HepG2 (cell line): ENCODE measurements around the gene NUP88. TPM values are rescaled to one million over a fixed set of nuclear protein-coding genes. Genes with fewer than 3 reads are reported as not detected.

Source experiments
- ARID4A ChIP-seq: sonication (generic); formaldehyde crosslinking; IDR thresholded peaks from 2 replicates; pipeline ENCODE4 v1.5.0; 2020; ENCODE audit warnings: mild to moderate bottlenecking, missing genetic modification reagents, borderline replicate concordance
- ATRX ChIP-seq: sonication (generic); formaldehyde crosslinking; IDR thresholded peaks from 2 replicates; pipeline ENCODE4 v1.4.0; 2020; ENCODE audit warnings: missing genetic modification reagents, borderline replicate concordance
- E2F1 ChIP-seq: sonication (generic); formaldehyde crosslinking; IDR thresholded peaks from 2 replicates; pipeline ENCODE4 v1.5.0; 2020; ENCODE audit warnings: missing genetic modification reagents
- HNF1B ChIP-seq: sonication (generic); formaldehyde crosslinking; IDR thresholded peaks from 2 replicates; pipeline ENCODE4 v1.5.1; 2020; ENCODE audit warnings: mild to moderate bottlenecking, moderate library complexity, missing genetic modification reagents
- NRL ChIP-seq: sonication (generic); formaldehyde crosslinking; IDR thresholded peaks from 2 replicates; pipeline ENCODE4 v1.5.0; 2020; ENCODE audit warnings: missing genetic modification reagents, mild to moderate bottlenecking, moderate library complexity, borderline replicate concordance
- TERF1 ChIP-seq: sonication (generic); formaldehyde crosslinking; IDR thresholded peaks from 2 replicates; pipeline ENCODE4 v1.8.0; 2022; ENCODE audit warnings: mild to moderate bottlenecking, missing genetic modification reagents, moderate library complexity
- ZBTB20 ChIP-seq: sonication (generic); formaldehyde crosslinking; IDR thresholded peaks from 2 replicates; pipeline ENCODE4 v1.8.1; 2023; ENCODE audit warnings: missing genetic modification reagents, low read depth, mild to moderate bottlenecking, borderline replicate concordance
- ZBTB49 ChIP-seq: sonication (generic); formaldehyde crosslinking; IDR thresholded peaks from 2 replicates; pipeline ENCODE4 v1.4.0; 2020; ENCODE audit warnings: missing genetic modification reagents, borderline replicate concordance
- ZNF317 ChIP-seq: sonication (generic); formaldehyde crosslinking; IDR thresholded peaks from 2 replicates; pipeline ENCODE4 v1.5.0; 2020; ENCODE audit warnings: mild to moderate bottlenecking, missing genetic modification reagents
- ZNF430 ChIP-seq: sonication (generic); formaldehyde crosslinking; IDR thresholded peaks from 2 replicates; pipeline ENCODE4 v1.9.0; 2021; ENCODE audit warnings: mild to moderate bottlenecking, missing genetic modification reagents
- ZNF446 ChIP-seq: sonication (generic); formaldehyde crosslinking; IDR thresholded peaks from 2 replicates; pipeline ENCODE4 v1.5.0; 2020; ENCODE audit warnings: mild to moderate bottlenecking, missing genetic modification reagents
- ZNF550 ChIP-seq: sonication (generic); formaldehyde crosslinking; IDR thresholded peaks from 2 replicates; pipeline ENCODE4 v1.4.0; 2020; ENCODE audit warnings: mild to moderate bottlenecking, missing genetic modification reagents, borderline replicate concordance
- ZNF570 ChIP-seq: sonication (generic); formaldehyde crosslinking; IDR thresholded peaks from 2 replicates; pipeline ENCODE4 v1.4.0; 2020; ENCODE audit warnings: mild to moderate bottlenecking, missing genetic modification reagents, borderline replicate concordance
- ZNF879 ChIP-seq: sonication (generic); formaldehyde crosslinking; IDR thresholded peaks from 2 replicates; pipeline ENCODE4 v1.8.1; 2023; ENCODE audit warnings: missing genetic modification reagents
- ZNF883 ChIP-seq: sonication (generic); formaldehyde crosslinking; IDR thresholded peaks from 2 replicates; pipeline ENCODE4 v1.5.1; 2020; ENCODE audit warnings: mild to moderate bottlenecking, missing genetic modification reagents; ENCODE audit errors: not compliant biosample characterization
- polyA plus RNA-seq, 8 experiments: library from polyadenylated mRNA; depleted of rRNA in 3 of 8; stranded (reverse) in 7 of 8; unstranded in 1 of 8; fragments of >200 nt; fragmentation: Illumina TruSeq in 4 of 8; extraction: Trizol in 4 of 8; gene quantifications; 2 replicates each; pipeline versions ENCODE4 v1.2.1 to v1.2.3, GENCODE V29; 2011 to 2016; ENCODE audit warnings: low read depth in 4 of 8, missing spikeins in 1 of 8, mixed read lengths in 1 of 8; ENCODE audit not compliant: insufficient read depth in 1 of 8
- total RNA-seq, 5 experiments: library from RNA; depleted of rRNA; stranded (reverse); fragments of >200 nt; fragmentation: Illumina TruSeq; extraction: Trizol; gene quantifications; 2 replicates each; pipeline ENCODE4 v1.2.3, GENCODE V29; 2016; ENCODE audit warnings: low read depth in 1 of 5

The NUP88 gene
- total and polyA plus RNA-seq, 2 of the 13 experiments (the other 11 are each of a cell fraction or from before 2014, with no cell fraction given): 48.2 to 130 TPM

- peak; percentile 99 for TF ChIP-seq ARID4A
- 0 out of 2 replicates have a peak, but pooled peaks have one; percentile 45 for TF ChIP-seq ZNF570
- peak; percentile 23; the same call in 1 of the 2 replicates for TF ChIP-seq HNF1B (CRISPR knock-in tag)
- TF ChIP-seq ZNF430 (CRISPR knock-in tag): peak; percentile 88
- TF ChIP-seq ZNF550 (CRISPR knock-in tag): 0 out of 2 replicates have a peak, but pooled peaks have one; percentile 32
- peak; percentile 67 for TF ChIP-seq ZNF883 (CRISPR knock-in tag)
- no peak for TF ChIP-seq ZBTB49 (CRISPR knock-in tag)
- peak; percentile 89; the same call in 1 of the 2 replicates for TF ChIP-seq ZNF317 (CRISPR knock-in tag)
- TF ChIP-seq ZBTB20: no peak
- no peak for TF ChIP-seq ZNF879 (CRISPR knock-in tag)
- peak; percentile 79; the same call in 1 of the 2 replicates for TF ChIP-seq NRL
- TF ChIP-seq ATRX (CRISPR knock-in tag): no peak
- no peak for TF ChIP-seq TERF1 (CRISPR knock-in tag)
- TF ChIP-seq E2F1 (CRISPR knock-in tag): peak; percentile 54; the same call in 1 of the 2 replicates
- peak; percentile 98 for TF ChIP-seq ZNF446
Observed at GRCh38 chr17:5438716-5439445, 19.4 kb upstream of the NUP88 start, which contains the start of gene C1QBP (continued).
